ENCODE measurements around the gene TMEM132D. TPM values are rescaled to one million over a fixed set of nuclear protein-coding genes. Genes with fewer than 3 reads are reported as not detected.
A peak's percentile ranks its signal among the peaks of the same experiment; 100 is the strongest.
"Not testable (repeated sequence)": the region's sequence is repeated elsewhere in the genome, so short reads cannot be mapped to it uniquely, and the experiment has no call there.

Gene TMEM132D
- total RNA-seq, 3 donors from 2014 or later, result 0.09 to 0.24 (median 0.12) TPM

GRCh38 chr12:129549656-129550055, 354.2 kb downstream of the TMEM132D start:
- DNase-seq, result no peak
- no peak for TF ChIP-seq CTCF (IDR thresholded peaks at IDR 0.05)

GRCh38 chr12:129549020-129549419, 354.8 kb downstream of the TMEM132D start:
- H3K4me3 ChIP-seq; intact Hi-C loops (cut with DNase I, micrococcal nuclease); DNase-seq; H3K9me3 ChIP-seq; H3K4me1 ChIP-seq (ENCODE audit: low read depth); ATAC-seq; H3K36me3 ChIP-seq (ENCODE audit: low read depth): not testable (repeated sequence)

More at GRCh38 chr12:129549656-129550055, 354.2 kb downstream of the TMEM132D start:
- Histone ChIP-seq H3K4me3 (no peak overlapping the region), H3K36me3 (ENCODE audit: low read depth) (no peaks in the 10 kb centered on the region), H3K4me1 (ENCODE audit: low read depth) (no peaks in the 10 kb centered on the region), H3K9me3 (peaks cover 3% of the 10 kb centered on the region)
- no peak for ATAC-seq
- intact Hi-C loops (cut with DNase I, micrococcal nuclease), result no loop called here

GRCh38 chr12:129544716-129545115, 359.1 kb downstream of the TMEM132D start:
- Histone ChIP-seq H3K9me3 (peaks cover 3% of the 10 kb centered on the region), H3K36me3 (ENCODE audit: low read depth) (no peaks in the 10 kb centered on the region), H3K4me3 (no peak overlapping the region), H3K4me1 (ENCODE audit: low read depth) (peaks cover 3% of the 10 kb centered on the region)
- intact Hi-C loops (cut with DNase I, micrococcal nuclease), result no loop called here
- no peak for TF ChIP-seq CTCF (IDR thresholded peaks at IDR 0.05)
- no peak for DNase-seq
- ATAC-seq, result no peak

GRCh38 chr12:129540954-129541353, 362.9 kb downstream of the TMEM132D start:
- Histone ChIP-seq H3K4me3 (no peak overlapping the region), H3K9me3 (no peaks in the 10 kb centered on the region), H3K36me3 (ENCODE audit: low read depth) (no peaks in the 10 kb centered on the region), H3K4me1 (ENCODE audit: low read depth) (peaks cover 3% of the 10 kb centered on the region)
- no peak for TF ChIP-seq CTCF (IDR thresholded peaks at IDR 0.05)
- DNase-seq (no peak), ATAC-seq (peak; percentile 70)
- intact Hi-C loops (cut with DNase I, micrococcal nuclease), result no loop called here

GRCh38 chr12:129540249-129540648, 363.6 kb downstream of the TMEM132D start:
- peak; percentile 71 for ATAC-seq
- H3K9me3 ChIP-seq, result no peaks in the 10 kb centered on the region

GRCh38 chr12:129538724-129539335, 365.0 kb downstream of the TMEM132D start:
- H3K4me3 ChIP-seq; intact Hi-C loops (cut with DNase I, micrococcal nuclease); DNase-seq; H3K9me3 ChIP-seq; H3K4me1 ChIP-seq (ENCODE audit: low read depth); H3K36me3 ChIP-seq (ENCODE audit: low read depth): not testable (repeated sequence)
- peak; percentile 78 for ATAC-seq

More at GRCh38 chr12:129540249-129540648, 363.6 kb downstream of the TMEM132D start:
- Histone ChIP-seq H3K36me3 (ENCODE audit: low read depth) (no peaks in the 10 kb centered on the region), H3K4me1 (ENCODE audit: low read depth) (peaks cover 3% of the 10 kb centered on the region), H3K4me3 (no peak overlapping the region)
- no peak for TF ChIP-seq CTCF (IDR thresholded peaks at IDR 0.05)
- DNase-seq, result no peak
- intact Hi-C loops (cut with DNase I, micrococcal nuclease), result no loop called here

- Histone ChIP-seq H3K36me3 (ENCODE audit: low read depth) (no peaks in the 10 kb centered on the region), H3K9me3 (no peaks in the 10 kb centered on the region), H3K4me3 (no peak overlapping the region), H3K4me1 (ENCODE audit: low read depth) (peaks cover 3% of the 10 kb centered on the region)
- intact Hi-C loops (cut with DNase I, micrococcal nuclease), result no loop called here
- ATAC-seq (peak; percentile 59), DNase-seq (no peak)
- no peak for TF ChIP-seq CTCF (IDR thresholded peaks at IDR 0.05)
Measured at GRCh38 chr12:129538137-129538536, 365.7 kb downstream of the TMEM132D start.

Data from mucosa of descending colon (tissue), 3 donors.